ENCODE data around the gene HSPBP1. TPM values are rescaled to one million over a fixed set of nuclear protein-coding genes. Genes with fewer than 3 reads are reported as not detected.

The HSPBP1 gene
- total RNA-seq, 1 experiment from 2014 or later = 63.0 TPM

DNA sequence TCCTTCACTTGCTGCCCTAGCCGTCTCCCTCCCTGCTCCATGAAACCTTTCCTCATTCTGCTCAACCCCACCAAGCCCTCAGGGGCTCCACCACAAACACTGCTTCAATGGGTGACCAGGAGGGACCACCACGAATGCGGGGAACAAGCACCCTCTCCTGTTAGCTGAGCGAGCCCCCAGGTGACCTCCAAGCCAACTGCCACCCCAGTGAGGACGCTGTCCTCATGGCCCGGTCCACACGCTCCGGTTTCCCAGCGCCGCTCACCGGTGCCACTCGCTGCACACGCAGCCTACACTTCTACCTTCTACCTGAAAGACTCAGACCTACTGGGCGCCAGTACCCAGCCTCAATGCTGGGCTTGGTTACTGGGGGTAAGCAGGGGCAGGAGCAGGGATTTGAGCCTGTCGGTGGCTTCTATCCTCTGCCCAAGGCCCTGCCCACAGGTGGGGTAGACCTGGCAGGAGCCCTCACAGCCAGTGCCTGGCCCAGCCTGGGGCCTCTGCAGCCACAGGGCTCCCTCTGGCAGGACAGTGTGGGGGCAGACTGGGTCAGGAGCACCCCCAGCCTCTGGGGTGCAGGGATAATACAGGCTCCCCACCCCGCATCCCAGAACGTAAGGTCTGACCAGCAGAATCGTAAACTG is 50.6 kb downstream of the HSPBP1 start (continued):
- no peak for TF ChIP-seq ZFX (IDR thresholded peaks at IDR 0.05)

DNA sequence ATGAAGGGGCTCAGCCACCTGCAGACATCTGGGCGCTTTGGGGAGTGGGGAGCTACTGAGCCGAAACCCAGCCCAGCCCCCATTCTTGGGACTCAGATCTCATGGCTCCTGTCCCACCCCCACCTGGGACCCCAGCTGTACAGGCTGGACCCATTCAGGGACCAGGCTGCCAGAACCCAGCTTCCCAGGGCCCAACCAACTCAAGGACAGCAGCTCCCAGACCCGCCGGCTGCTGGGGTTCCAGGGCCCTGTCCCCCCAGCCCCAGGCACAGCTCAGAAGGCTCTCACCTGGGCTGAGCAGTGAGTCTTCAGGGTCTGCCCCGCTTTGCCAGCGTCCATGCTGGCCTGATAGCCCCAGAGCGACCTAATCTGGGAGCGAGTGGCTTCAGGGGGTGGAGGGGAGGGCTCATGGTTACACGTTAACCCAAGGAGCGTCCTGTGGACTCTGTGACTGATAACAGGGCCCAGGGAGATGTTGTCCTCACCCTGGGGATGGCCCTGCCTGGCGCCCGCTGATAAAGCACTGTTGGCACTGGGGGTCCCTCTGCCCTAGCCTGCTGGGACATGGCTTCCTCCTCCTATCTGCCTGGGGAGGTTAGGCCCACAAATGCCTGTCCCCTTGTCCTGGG is 51.4 kb downstream of the HSPBP1 start, which contains the start of gene TMEM86B:
Gene TMEM86B (minus strand): TSS at position 361 of the 629 bp plus-strand sequence. CDS start 22 bp downstream, at position 339.
- ChIA-PET POLR2A (no interaction called here), CTCF (no interaction called here), RAD21 (ENCODE audit: low non-redundant PET in 1 of 2, low total read pairs in 2 of 2, uncharacterized antibody in 2 of 2, unreplicated experiment in 2 of 2) (no interaction called here)
- H3K79me2 ChIP-seq (ENCODE audit: insufficient read depth, low read length) = no peaks in the 10 kb centered on the region; the same call in 1 of the 2 replicates
- no peak within 1 kb of the TSS for H3K9ac ChIP-seq (ENCODE audit: low read length)
- no peaks in the 10 kb centered on the region for H4K20me1 ChIP-seq (ENCODE audit: insufficient read depth)
- H3K4me1 ChIP-seq (ENCODE audit: control insufficient read depth in 1 of 2, insufficient read depth in 2 of 2, low read length in 2 of 2) = no peaks in the 10 kb centered on the region
- BruUV-seq (replicated peaks) = no TSS peak
- no peak within 1 kb of the TSS for H3K4me2 ChIP-seq (ENCODE audit: low read length)
- no peaks in the 10 kb centered on the region for H3K9me2 ChIP-seq (ENCODE audit: insufficient read depth)
- TF ChIP-seq ZFX (IDR thresholded peaks at IDR 0.05) (no peak), SP1 (IDR thresholded peaks at IDR 0.05; ENCODE audit: low read depth) (no peak), FOSL1 (IDR thresholded peaks at IDR 0.05; ENCODE audit: low read depth) (no peak), YY1 (IDR thresholded peaks at IDR 0.05; ENCODE audit: extremely low read depth, insufficient replicate concordance, low read depth, low read length) (no peak), CTCF (IDR thresholded peaks at IDR 0.05 in 2 of 3, conservative IDR thresholded peaks at IDR 0.05 in 1 of 3; ENCODE audit: borderline replicate concordance in 1 of 3, insufficient read depth in 1 of 3, low read depth in 2 of 3, low read length in 2 of 3) (no peak), EZH2 (IDR thresholded peaks at IDR 0.05) (no peak), SIN3A (IDR thresholded peaks at IDR 0.05; ENCODE audit: low read depth) (no peak)
- TF ChIP-seq, protein P1, sequence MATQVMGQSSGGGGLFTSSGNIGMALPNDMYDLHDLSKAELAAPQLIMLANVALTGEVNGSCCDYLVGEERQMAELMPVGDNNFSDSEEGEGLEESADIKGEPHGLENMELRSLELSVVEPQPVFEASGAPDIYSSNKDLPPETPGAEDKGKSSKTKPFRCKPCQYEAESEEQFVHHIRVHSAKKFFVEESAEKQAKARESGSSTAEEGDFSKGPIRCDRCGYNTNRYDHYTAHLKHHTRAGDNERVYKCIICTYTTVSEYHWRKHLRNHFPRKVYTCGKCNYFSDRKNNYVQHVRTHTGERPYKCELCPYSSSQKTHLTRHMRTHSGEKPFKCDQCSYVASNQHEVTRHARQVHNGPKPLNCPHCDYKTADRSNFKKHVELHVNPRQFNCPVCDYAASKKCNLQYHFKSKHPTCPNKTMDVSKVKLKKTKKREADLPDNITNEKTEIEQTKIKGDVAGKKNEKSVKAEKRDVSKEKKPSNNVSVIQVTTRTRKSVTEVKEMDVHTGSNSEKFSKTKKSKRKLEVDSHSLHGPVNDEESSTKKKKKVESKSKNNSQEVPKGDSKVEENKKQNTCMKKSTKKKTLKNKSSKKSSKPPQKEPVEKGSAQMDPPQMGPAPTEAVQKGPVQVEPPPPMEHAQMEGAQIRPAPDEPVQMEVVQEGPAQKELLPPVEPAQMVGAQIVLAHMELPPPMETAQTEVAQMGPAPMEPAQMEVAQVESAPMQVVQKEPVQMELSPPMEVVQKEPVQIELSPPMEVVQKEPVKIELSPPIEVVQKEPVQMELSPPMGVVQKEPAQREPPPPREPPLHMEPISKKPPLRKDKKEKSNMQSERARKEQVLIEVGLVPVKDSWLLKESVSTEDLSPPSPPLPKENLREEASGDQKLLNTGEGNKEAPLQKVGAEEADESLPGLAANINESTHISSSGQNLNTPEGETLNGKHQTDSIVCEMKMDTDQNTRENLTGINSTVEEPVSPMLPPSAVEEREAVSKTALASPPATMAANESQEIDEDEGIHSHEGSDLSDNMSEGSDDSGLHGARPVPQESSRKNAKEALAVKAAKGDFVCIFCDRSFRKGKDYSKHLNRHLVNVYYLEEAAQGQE (IDR thresholded peaks at IDR 0.05; ENCODE audit: low read depth) = no peak
- no peaks in the 10 kb centered on the region for H3K27me3 ChIP-seq (ENCODE audit: insufficient read depth, low read length)
- intact Hi-C loops (cut with micrococcal nuclease) = no loop called here
- ATAC-seq (no peak), DNase-seq (ENCODE audit: low read depth, low spot score) (no peak)
- H3K4me3 ChIP-seq (replicated peaks in 1 of 2; ENCODE audit: low read depth in 1 of 2, low read length in 2 of 2) = no peak within 1 kb of the TSS
- H3K36me3 ChIP-seq (ENCODE audit: control insufficient read depth in 1 of 2, insufficient read depth in 2 of 2, low read length in 2 of 2) = peaks cover 0 to 16% of the 10 kb centered on the region in 2 experiments; a peak in 1 of 4 replicates
- H2AFZ ChIP-seq (ENCODE audit: low read depth, low read length, poor library complexity, severe bottlenecking) = no peak within 1 kb of the TSS
- H3K27ac ChIP-seq (ENCODE audit: low read depth, low read length) = no peak within 1 kb of the TSS
- no peaks in the 10 kb centered on the region for H3K9me3 ChIP-seq (ENCODE audit: control insufficient read depth in 1 of 2, insufficient read depth in 1 of 2, low read depth in 1 of 2, low read length in 2 of 2)
